AG09309 (cell line): Measurements from ENCODE around the gene CACNA1C.

ENCODE experiments used
- DNase-seq: peaks from one replicate; pipeline ENCODE4 v3.0.0-alpha.2; 2010; ENCODE audit warnings: low read depth
- H3K4me3 ChIP-seq: 2 replicates; pipeline ENCODE4 v1.5.1; 2011; ENCODE audit warnings: mild to moderate bottlenecking, low read depth, low read length, moderate library complexity; ENCODE audit not compliant: control insufficient read depth
- CTCF ChIP-seq: IDR thresholded peaks from 2 replicates; pipeline ENCODE4 v1.5.1; 2011; ENCODE audit warnings: mild to moderate bottlenecking, low read depth, low read length, inconsistent platforms; ENCODE audit not compliant: insufficient read depth, control insufficient read depth; ENCODE audit errors: missing control alignments

Gene CACNA1C

GRCh38 chr12:2152134-2152533 lies 99.3 kb downstream of the CACNA1C start:
- TF ChIP-seq CTCF = no peak
- H3K4me3 ChIP-seq = no peak overlapping the region
- DNase-seq = no peak

GRCh38 chr12:2154050-2154449 lies 101.3 kb downstream of the CACNA1C start:
- no peak for TF ChIP-seq CTCF
- DNase-seq = no peak
- H3K4me3 ChIP-seq = no peak overlapping the region

DNA sequence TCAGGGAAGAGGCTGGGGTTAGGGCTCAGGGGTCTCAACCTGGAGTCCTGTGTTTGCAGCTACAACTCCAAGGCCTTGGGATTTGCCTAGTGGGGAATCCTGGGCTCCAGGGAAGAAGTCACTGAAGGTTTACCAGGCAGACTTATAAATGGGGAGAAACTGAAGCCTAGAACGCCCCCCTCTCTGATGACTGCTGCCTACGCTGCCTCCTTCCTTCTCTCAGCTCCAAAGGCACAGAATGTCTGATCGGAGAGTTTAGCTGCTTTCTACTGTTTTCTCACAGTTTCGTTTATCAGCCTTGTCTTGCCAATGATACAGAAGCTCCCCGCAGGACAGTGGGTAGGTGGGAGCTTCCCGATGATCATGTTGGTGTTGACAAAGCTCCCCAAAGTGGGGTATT lies 101.7 kb downstream of the CACNA1C start:
- no peak for DNase-seq
- no peak overlapping the region for H3K4me3 ChIP-seq
- TF ChIP-seq CTCF = no peak

- DNase-seq = no peak
- TF ChIP-seq CTCF = no peak
These were observed 103.5 kb downstream of the CACNA1C start for GRCh38 chr12:2156333-2156732.

GRCh38 chr12:2160043-2160442 lies 107.3 kb downstream of the CACNA1C start:
- no peak for DNase-seq
- no peak for TF ChIP-seq CTCF

More at GRCh38 chr12:2156333-2156732, 103.5 kb downstream of the CACNA1C start:
- H3K4me3 ChIP-seq = no peak overlapping the region

GRCh38 chr12:2161473-2161872 lies 108.7 kb downstream of the CACNA1C start:
- no peak overlapping the region for H3K4me3 ChIP-seq
- no peak for TF ChIP-seq CTCF
- DNase-seq = no peak

More at GRCh38 chr12:2160043-2160442, 107.3 kb downstream of the CACNA1C start:
- H3K4me3 ChIP-seq = no peak overlapping the region

DNA sequence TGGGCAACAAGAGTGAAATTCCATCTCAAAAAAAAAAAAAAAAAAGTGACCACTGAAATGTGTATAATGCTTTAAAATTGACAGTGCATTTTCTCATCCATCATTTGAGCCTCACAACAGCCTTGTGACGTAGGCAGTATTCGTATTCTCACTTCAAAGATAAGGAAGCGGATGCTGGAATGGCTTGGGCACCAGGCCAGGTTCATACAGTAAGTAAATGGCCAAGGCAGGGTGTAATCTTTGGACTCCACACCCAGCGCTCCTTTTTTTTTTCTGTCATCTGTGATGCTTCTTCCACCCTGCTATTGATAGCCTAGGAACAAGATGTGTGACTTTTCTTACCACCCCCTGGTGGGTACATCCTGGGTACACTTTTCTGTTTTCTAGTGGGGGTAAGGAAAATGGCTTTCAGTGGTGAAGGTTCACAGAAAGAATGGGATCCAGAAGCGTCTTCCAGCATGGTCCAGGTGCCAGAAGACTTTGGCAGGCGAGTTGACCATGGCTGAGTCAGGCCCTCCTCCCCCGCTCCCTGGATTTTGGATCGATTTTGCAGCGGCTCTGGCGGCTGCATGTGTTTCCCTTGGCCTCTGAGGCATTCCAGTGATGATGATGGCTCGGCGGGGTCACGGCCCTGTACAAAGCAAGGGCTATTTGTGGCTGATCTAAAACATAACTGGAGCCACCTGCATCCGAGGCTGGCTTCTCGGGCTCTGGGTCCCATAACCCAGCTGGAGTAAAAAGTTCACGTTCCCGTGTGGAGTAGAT lies 110.6 kb downstream of the CACNA1C start:
- no peak overlapping the region for H3K4me3 ChIP-seq
- peak; percentile 79 for DNase-seq
- TF ChIP-seq CTCF = no peak
